ENCODE results near the gene GRIN2B. TPM values are rescaled to one million over a fixed set of nuclear protein-coding genes. Genes with fewer than 3 reads are reported as not detected.

The GRIN2B gene
- total and polyA plus RNA-seq, 2 donors (not counting 3 experiments of a cell fraction or from before 2014, with no cell fraction given) = not detected

GRCh38 chr12:14026537-14026936 is 45.1 kb upstream of the GRIN2B start:
- Histone ChIP-seq H3K9ac (replicated peaks; ENCODE audit: extremely low read depth, insufficient read depth, low read length) (no peak overlapping the region), H3K4me2 (ENCODE audit: insufficient read depth, low read length) (no peak overlapping the region), H3K27ac (ENCODE audit: insufficient read depth, low read depth, low read length) (no peak overlapping the region), H3K27me3 (ENCODE audit: control insufficient read depth in 2 of 2, insufficient read depth in 2 of 2, low read length in 2 of 2) (no peaks in the 10 kb centered on the region), H4K20me1 (replicated peaks; ENCODE audit: control insufficient read depth, extremely low read depth, insufficient read depth, low read length) (no peaks in the 10 kb centered on the region), H2AFZ (ENCODE audit: low read depth, low read length) (no peak overlapping the region), H3K4me3 (replicated peaks in 1 of 3; ENCODE audit: insufficient read depth in 1 of 3, low read depth in 1 of 3, low read length in 3 of 3) (no peak overlapping the region), H3K9me1 (replicated peaks; ENCODE audit: control insufficient read depth, extremely low read depth, insufficient read depth, low read length) (no peaks in the 10 kb centered on the region), H3K79me2 (ENCODE audit: control insufficient read depth, insufficient read depth, low read length) (no peaks in the 10 kb centered on the region), H3K4me1 (ENCODE audit: control insufficient read depth, extremely low read depth, insufficient read depth, low read length) (no peaks in the 10 kb centered on the region), H3K36me3 (ENCODE audit: control insufficient read depth in 2 of 2, extremely low read depth in 1 of 2, insufficient read depth in 2 of 2, low read length in 2 of 2) (no peaks in the 10 kb centered on the region), H3K9me3 (replicated peaks; ENCODE audit: control insufficient read depth, insufficient read depth, low read length) (no peaks in the 10 kb centered on the region)
- no peak for TF ChIP-seq CTCF (IDR thresholded peaks at IDR 0.05; ENCODE audit: extremely low read depth in 1 of 2, insufficient read depth in 1 of 2, low read depth in 1 of 2, low read length in 2 of 2)
- TF ChIP-seq MYC (IDR thresholded peaks at IDR 0.05; ENCODE audit: low read depth, low read length) = no peak
- no peak for TF ChIP-seq EZH2 (IDR thresholded peaks at IDR 0.05; ENCODE audit: borderline replicate concordance, low read depth, low read length, severe bottlenecking)
- no peak for TF ChIP-seq POLR2A (IDR thresholded peaks at IDR 0.05; ENCODE audit: low read depth, low read length)
- TF ChIP-seq GATA2 (IDR thresholded peaks at IDR 0.05; ENCODE audit: insufficient read depth, insufficient read length, low read depth, low read length) = no peak
- TF ChIP-seq FOS (IDR thresholded peaks at IDR 0.05; ENCODE audit: borderline replicate concordance, insufficient read depth, low read length) = no peak
- TF ChIP-seq MAX (IDR thresholded peaks at IDR 0.05; ENCODE audit: insufficient read depth, insufficient read length) = no peak
- no peak for TF ChIP-seq JUN (IDR thresholded peaks at IDR 0.05; ENCODE audit: borderline replicate concordance, insufficient read depth, insufficient read length, low read depth)
- TF ChIP-seq POLR2AphosphoS5 (IDR thresholded peaks at IDR 0.05; ENCODE audit: insufficient read depth, low read depth, low read length) = no peak
- FAIRE-seq = no peak
- ChIA-PET CTCF (no interaction called here), POLR2A (no interaction called here)
- dilution Hi-C loops (cut with MboI; ENCODE audit: extremely low pct_ligation_motif_present, low sequenced_read_pairs) (no loop called here), intact Hi-C loops (cut with micrococcal nuclease) (no loop called here)
- no TSS peak for BruUV-seq (replicated peaks)
- DNase-seq (ENCODE audit: low read depth, low spot score) = no peak
